Smooth muscle cell (in vitro differentiated cells): ENCODE results near the gene NFIB. TPM values are rescaled to one million over a fixed set of nuclear protein-coding genes. Genes with fewer than 3 reads are reported as not detected.
A peak's percentile ranks its signal among the peaks of the same experiment; 100 is the strongest.

Experiments
- DNase-seq: peaks from one replicate; lab custom pipeline; 2025; ENCODE audit not compliant: unreplicated experiment; lab: John Stamatoyannopoulos, UW
- H2AFZ ChIP-seq: fragments of 200-600 bp; sonication (generic); 2 replicates; pipeline ENCODE4 v1.6.0; 2016; ENCODE audit warnings: antibody characterized with exemption, low read depth, mild to moderate bottlenecking
- H3F3A ChIP-seq: fragments of 200-600 bp; sonication (generic); 2 replicates; pipeline ENCODE4 v1.6.0; 2017; ENCODE audit warnings: antibody characterized with exemption, low read depth
- H3K27ac ChIP-seq: fragments of 200-600 bp; sonication (generic); 2 replicates; pipeline ENCODE4 v1.5.1; 2016; ENCODE audit warnings: low read depth, mild to moderate bottlenecking
- H3K27me3 ChIP-seq: fragments of 200-600 bp; sonication (generic); 2 replicates; pipeline ENCODE4 v1.6.1; 2016; ENCODE audit warnings: low read depth, mild to moderate bottlenecking
- H3K36me3 ChIP-seq: fragments of 200-600 bp; sonication (generic); 2 replicates; pipeline ENCODE4 v1.5.1; 2016; ENCODE audit warnings: low read depth
- H3K4me1 ChIP-seq: fragments of 200-600 bp; sonication (generic); 2 replicates; pipeline ENCODE4 v1.5.1; 2016; ENCODE audit warnings: low read depth
- H3K4me2 ChIP-seq: fragments of 200-600 bp; sonication (generic); 2 replicates; pipeline ENCODE4 v1.6.0; 2016; ENCODE audit warnings: mild to moderate bottlenecking
- H3K4me3 ChIP-seq: fragments of 200-600 bp; sonication (generic); 2 replicates; pipeline ENCODE4 v1.5.1; 2016; ENCODE audit warnings: mild to moderate bottlenecking
- H3K79me2 ChIP-seq: fragments of 200-600 bp; sonication (generic); 2 replicates; pipeline ENCODE4 v1.6.0; 2016; ENCODE audit warnings: low read depth, mild to moderate bottlenecking
- H3K9ac ChIP-seq: fragments of 200-600 bp; sonication (generic); 2 replicates; pipeline ENCODE4 v1.6.0; 2016; ENCODE audit warnings: low read depth
- H3K9me3 ChIP-seq: fragments of 200-600 bp; sonication (generic); replicated peaks from 2 replicates; pipeline ENCODE4 v1.5.1; 2016; ENCODE audit warnings: low read depth
- H4K20me1 ChIP-seq: fragments of 200-600 bp; sonication (generic); 2 replicates; pipeline ENCODE4 v1.6.0; 2016; ENCODE audit warnings: low read depth
- CTCF ChIP-seq: fragments of 200-600 bp; sonication (generic); IDR thresholded peaks from 2 replicates; pipeline ENCODE4 v1.5.1; 2017; ENCODE audit warnings: borderline replicate concordance, mild to moderate bottlenecking, antibody characterized with exemption; ENCODE audit not compliant: insufficient read depth, poor library complexity, severe bottlenecking
- WGBS: methylation state at CpG from one replicate; pipeline ENCODE4 v1.1.7; 2016; ENCODE audit warnings: low lambda C conversion rate; 5-methylcytosine and 5-hydroxymethylcytosine counted together
- polyA plus RNA-seq: library from polyadenylated mRNA; unstranded; fragments of >200 nt; fragmentation: Nextera tagmentation; extraction: Ambion mirVana; gene quantifications from 2 replicates; pipeline ENCODE4 v1.2.1, GENCODE V29; 2016
- total RNA-seq: library from RNA; depleted of rRNA; stranded (reverse); fragments of >200 nt; gene quantifications from 2 replicates; pipeline ENCODE4 v1.2.3, GENCODE V29; 2014

NFIB gene
- total and polyA plus RNA-seq, 2 experiments from 2014 or later = 0.93 to 1.7 TPM

GRCh38 chr9:14258156-14258555 lies 55.8 kb downstream of the NFIB start:
- Histone ChIP-seq H3K27me3 (peaks cover 31% of the 10 kb centered on the region), H3K27ac (no peak overlapping the region), H4K20me1 (no peaks in the 10 kb centered on the region)

GRCh38 chr9:14256588-14256987 lies 57.4 kb downstream of the NFIB start:
- WGBS = 60% methylated on average over 1 of the region's 1 CpG
- Histone ChIP-seq H3K27me3 (peaks cover 32% of the 10 kb centered on the region), H2AFZ (no peak overlapping the region), H3K4me3 (no peak overlapping the region), H3K9ac (no peak overlapping the region), H3K4me2 (no peak overlapping the region), H4K20me1 (no peaks in the 10 kb centered on the region), H3F3A (no peaks in the 10 kb centered on the region), H3K36me3 (no peaks in the 10 kb centered on the region), H3K4me1 (peaks cover 5% of the 10 kb centered on the region), H3K79me2 (no peaks in the 10 kb centered on the region), H3K27ac (no peak overlapping the region), H3K9me3 (no peaks in the 10 kb centered on the region)
- no peak for TF ChIP-seq CTCF
- no peak for DNase-seq

More at GRCh38 chr9:14258156-14258555, 55.8 kb downstream of the NFIB start:
- no peaks in the 10 kb centered on the region for H3K4me1 ChIP-seq
- no peak for TF ChIP-seq CTCF
- H3K36me3 ChIP-seq = no peaks in the 10 kb centered on the region
- no peaks in the 10 kb centered on the region for H3K9me3 ChIP-seq
- no peaks in the 10 kb centered on the region for H3F3A ChIP-seq
- no peak overlapping the region for H3K9ac ChIP-seq
- DNase-seq = no peak
- no peaks in the 10 kb centered on the region for H3K79me2 ChIP-seq
- H3K4me2 ChIP-seq = no peak overlapping the region
- H2AFZ ChIP-seq = no peak overlapping the region
- H3K4me3 ChIP-seq = no peak overlapping the region

GRCh38 chr9:14251154-14252071 lies 62.5 kb downstream of the NFIB start:
- no peak for TF ChIP-seq CTCF
- no peak overlapping the region for H3K9ac ChIP-seq
- no peak overlapping the region for H2AFZ ChIP-seq
- H4K20me1 ChIP-seq = no peaks in the 10 kb centered on the region
- H3K36me3 ChIP-seq = no peaks in the 10 kb centered on the region
- no peaks in the 10 kb centered on the region for H3K79me2 ChIP-seq
- 26% methylated on average over 10 of the region's 10 CpGs for WGBS
- peak overlapping the region; percentile 17 for H3K27ac ChIP-seq
- no peak overlapping the region for H3K4me3 ChIP-seq
- peaks cover 3% of the 10 kb centered on the region for H3F3A ChIP-seq
- peaks cover 7% of the 10 kb centered on the region for H3K4me1 ChIP-seq
- DNase-seq = no peak
- peak overlapping the region; percentile 55 for H3K4me2 ChIP-seq
- no peaks in the 10 kb centered on the region for H3K9me3 ChIP-seq
- peaks cover 68% of the 10 kb centered on the region for H3K27me3 ChIP-seq

DNA sequence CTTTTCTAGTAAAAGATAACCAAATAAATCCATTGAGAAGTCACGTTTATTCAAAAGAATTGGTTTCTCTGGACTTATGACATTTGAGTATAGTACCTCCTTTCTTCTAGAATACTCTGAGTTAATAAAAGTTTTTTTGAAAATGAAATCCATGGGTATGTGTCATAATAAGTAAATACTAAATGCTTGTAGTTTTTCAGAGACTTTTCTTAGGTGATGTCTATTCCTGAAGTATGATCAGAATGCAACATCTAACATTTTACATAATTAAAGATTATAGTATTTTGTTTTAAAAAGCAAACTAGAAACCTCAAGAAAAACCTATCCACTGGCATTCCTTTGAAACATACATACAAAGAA lies 63.2 kb downstream of the NFIB start:
- no peaks in the 10 kb centered on the region for H3K9me3 ChIP-seq
- peak overlapping the region; percentile 55 for H3K4me2 ChIP-seq
- no peak for TF ChIP-seq CTCF
- H3K27me3 ChIP-seq = peaks cover 62% of the 10 kb centered on the region
- peaks cover 7% of the 10 kb centered on the region for H3K4me1 ChIP-seq
- H2AFZ ChIP-seq = no peak overlapping the region
- 87% methylated on average over 1 of the region's 1 CpG for WGBS
- H3K79me2 ChIP-seq = no peaks in the 10 kb centered on the region
- H3K36me3 ChIP-seq = no peaks in the 10 kb centered on the region
- DNase-seq = no peak
- H3F3A ChIP-seq = peaks cover 3% of the 10 kb centered on the region
- no peaks in the 10 kb centered on the region for H4K20me1 ChIP-seq
- no peak overlapping the region for H3K27ac ChIP-seq
- no peak overlapping the region for H3K9ac ChIP-seq
- no peak overlapping the region for H3K4me3 ChIP-seq
